Astrocyte of the cerebellum (primary cell): Measurements from ENCODE around the gene PRICKLE1.
A peak's percentile ranks its signal among the peaks of the same experiment; 100 is the strongest.

Experiments used
- DNase-seq: peaks from one replicate; pipeline ENCODE4 v3.0.0-alpha.2; 2011; ENCODE audit warnings: low read depth
- H3K4me3 ChIP-seq: 2 replicates; pipeline ENCODE4 v1.5.1; 2011; ENCODE audit warnings: mild to moderate bottlenecking, low read depth, low read length, moderate library complexity
- CTCF ChIP-seq: IDR thresholded peaks from 2 replicates; pipeline ENCODE4 v1.5.1; 2012; ENCODE audit warnings: low read length, low read depth, moderate library complexity, mild to moderate bottlenecking; ENCODE audit errors: missing control alignments
- in situ Hi-C: cut with HindIII; loops from 2 replicates; pipeline ENCODE4 v1.10.0; 2017; ENCODE audit warnings: low sequenced_read_pairs

The PRICKLE1 gene

GRCh38 chr12:42630314-42630713 lies 40.8 kb upstream of the PRICKLE1 start:
- DNase-seq = no peak
- in situ Hi-C loops = no loop called here
- H3K4me3 ChIP-seq = no peak overlapping the region
- TF ChIP-seq CTCF = no peak

GRCh38 chr12:42627151-42627550 lies 37.6 kb upstream of the PRICKLE1 start:
- no peak overlapping the region for H3K4me3 ChIP-seq
- no peak for DNase-seq
- in situ Hi-C loops = loop anchor here (5.0 kb wide), 1 partner anchor 35 kb away; no protein-coding TSS in a partner anchor
- no peak for TF ChIP-seq CTCF

- no peak overlapping the region for H3K4me3 ChIP-seq
- DNase-seq = no peak
- in situ Hi-C loops = loop anchor here (5.0 kb wide), 1 partner anchor 33 kb away; no protein-coding TSS in a partner anchor
- no peak for TF ChIP-seq CTCF
Measured at GRCh38 chr12:42625611-42626010, 36.1 kb upstream of the PRICKLE1 start.

GRCh38 chr12:42617622-42618021 lies 28.1 kb upstream of the PRICKLE1 start:
- no peak overlapping the region for H3K4me3 ChIP-seq
- in situ Hi-C loops = no loop called here
- DNase-seq = peak; percentile 11
- TF ChIP-seq CTCF = no peak

GRCh38 chr12:42615006-42615405 lies 25.5 kb upstream of the PRICKLE1 start:
- in situ Hi-C loops = no loop called here
- H3K4me3 ChIP-seq = no peak overlapping the region
- DNase-seq = no peak
- TF ChIP-seq CTCF = no peak

- TF ChIP-seq CTCF = no peak
- no peak for DNase-seq
- in situ Hi-C loops = no loop called here
- no peak overlapping the region for H3K4me3 ChIP-seq
Measured at GRCh38 chr12:42612231-42612613, 22.7 kb upstream of the PRICKLE1 start.
